ENCODE results near the gene VSIG8. TPM values are rescaled to one million over a fixed set of nuclear protein-coding genes. Genes with fewer than 3 reads are reported as not detected.

VSIG8 gene
- total and polyA plus RNA-seq, 2 of the 8 experiments (the other 6 are each of a cell fraction or from before 2014, with no cell fraction given): not detected

GRCh38 chr1:159856576-159856975 lies 5.9 kb downstream of the VSIG8 start:
- Histone ChIP-seq H3K79me2 (ENCODE audit: control insufficient read depth in 1 of 2, insufficient read depth in 2 of 2, low read length in 2 of 2) (no peaks in the 10 kb centered on the region), H4K5ac (ENCODE audit: insufficient read length, low read depth, low read length) (no peak overlapping the region), H2AK5ac (ENCODE audit: low read depth, low read length) (no peak overlapping the region), H3K14ac (ENCODE audit: insufficient read length) (no peak overlapping the region), H3K36me3 (ENCODE audit: control insufficient read depth in 2 of 4, insufficient read depth in 4 of 4, low read length in 3 of 4) (no peaks in the 10 kb centered on the region), H3K18ac (ENCODE audit: extremely low read depth, low read length) (no peak overlapping the region), H2BK5ac (ENCODE audit: low read depth, low read length) (no peak overlapping the region), H2BK15ac (ENCODE audit: low read length) (no peak overlapping the region), H2BK20ac (ENCODE audit: low read length) (no peak overlapping the region), H4K91ac (replicated peaks; ENCODE audit: insufficient read length, low read length) (no peak overlapping the region), H3K23ac (ENCODE audit: insufficient read length) (no peak overlapping the region), H3K4ac (replicated peaks; ENCODE audit: insufficient read length, low read depth, low read length) (no peak overlapping the region), H3K23me2 (ENCODE audit: low read depth, low read length) (peaks cover 10% of the 10 kb centered on the region; the same call in 1 of the 2 replicates), H3K4me2 (ENCODE audit: insufficient read depth in 1 of 2, low read depth in 2 of 2, low read length in 2 of 2) (no peak overlapping the region), H3K56ac (replicated peaks; ENCODE audit: insufficient read length, low read depth, low read length) (no peak overlapping the region), H2BK120ac (replicated peaks; ENCODE audit: low read depth, low read length) (no peak overlapping the region), H4K8ac (ENCODE audit: extremely low read depth, insufficient read depth, low read length) (no peak overlapping the region), H3K4me3 (ENCODE audit: extremely low read depth in 1 of 4, insufficient read depth in 2 of 4, low read depth in 3 of 4, low read length in 4 of 4) (no peak overlapping the region), H3K27ac (ENCODE audit: low read depth, low read length) (no peak overlapping the region), H4K20me1 (replicated peaks in 1 of 2; ENCODE audit: control insufficient read depth in 1 of 2, insufficient read depth in 2 of 2, low read length in 2 of 2) (no peaks in the 10 kb centered on the region), H2BK12ac (ENCODE audit: low read depth, low read length) (0 out of 2 replicates have a peak overlapping the region, but pooled peaks have one; percentile 34), H2AFZ (ENCODE audit: low read length) (no peak overlapping the region), H3K27me3 (replicated peaks in 1 of 4; ENCODE audit: control insufficient read depth in 3 of 4, extremely low read depth in 1 of 4, insufficient read depth in 3 of 4, low read length in 3 of 4) (peaks cover 7 to 33% (median 24%) of the 10 kb centered on the region in 4 experiments), H3K9ac (replicated peaks in 1 of 4; ENCODE audit: extremely low read depth in 1 of 4, low read depth in 3 of 4, low read length in 3 of 4) (no peak overlapping the region), H3K4me1 (replicated peaks in 1 of 4; ENCODE audit: control insufficient read depth in 3 of 4, insufficient read depth in 4 of 4, low read length in 3 of 4) (peaks cover 0 to under 1% (median 0%) of the 10 kb centered on the region in 4 experiments; a peak in 2 of 7 replicates), H3K79me1 (ENCODE audit: low read depth, low read length) (no peaks in the 10 kb centered on the region), H3K9me3 (ENCODE audit: insufficient read depth in 2 of 2, low read depth in 1 of 2, low read length in 1 of 2) (no peaks in the 10 kb centered on the region; a peak in 1 of 4 replicates)
- CTCF ChIA-PET (ENCODE audit: partially characterized antibody): interaction anchor here (0.7 to 14.8 kb wide), 7 partner anchors 26 to 150 kb away, joined by 3 to 111 read pairs (median 5); partner anchors contain the start of gene SLAMF8
- DNase-seq (ENCODE audit: low read depth in 1 of 2, low spot score in 2 of 2): no peak
- 89% methylated on average over 1 of the region's 1 CpG; no CpG with 5 or more reads in 1 of the 2 experiments for WGBS, 2 experiments (ENCODE audit: extremely low coverage in 1 of 2, insufficient coverage in 1 of 2, insufficient read length in 1 of 2, insufficient replicate concordance in 2 of 2, low coverage in 1 of 2, low lambda C conversion rate in 2 of 2, missing lambda C conversion rate in 1 of 2)
- TF ChIP-seq TAF1 (IDR thresholded peaks at IDR 0.05; ENCODE audit: low read depth, low read length) (no peak), POLR2AphosphoS5 (IDR thresholded peaks at IDR 0.05; ENCODE audit: low read depth, low read length) (no peak), EZH2 (IDR thresholded peaks at IDR 0.05; ENCODE audit: low read depth, low read length, severe bottlenecking) (no peak), FOSL1 (IDR thresholded peaks at IDR 0.05; ENCODE audit: insufficient read depth, low read depth, low read length) (no peak), JUND (IDR thresholded peaks at IDR 0.05; ENCODE audit: low read length) (no peak), CTCF (IDR thresholded peaks at IDR 0.05; ENCODE audit: control extremely low read depth in 1 of 3, insufficient read depth in 1 of 3, low read depth in 1 of 3, low read length in 3 of 3) (no peak), TBP (IDR thresholded peaks at IDR 0.05; ENCODE audit: low read depth, low read length) (no peak)
- no peak for FAIRE-seq
- POLR2A ChIA-PET (ENCODE audit: partially characterized antibody): interaction anchor here (1.0 kb wide), 1 partner anchor 47 kb away, joined by 4 read pairs; no protein-coding TSS in a partner anchor
